PC-3 (cell line): Measurements from ENCODE around the gene TLNRD1. TPM values are rescaled to one million over a fixed set of nuclear protein-coding genes. Genes with fewer than 3 reads are reported as not detected.

ENCODE experiments used
- ATAC-seq: fragments of 200-7000 bp; cut with Tn5 transposase; 2 replicates; pipeline ENCODE4 v1.9.1; 2020; ENCODE audit warnings: mild to moderate bottlenecking, moderate library complexity
- BruUV-seq: library from RNA; stranded (reverse); fragments of 400-500 nt; replicated peaks from 2 replicates; lab custom pipeline; 2021; lab: Mats Ljungman, UMichigan
- CTCF ChIA-PET: fragments of 300-600 bp; sonication (Branson Sonifier 250); formaldehyde crosslinking; loops from one replicate; lab custom pipeline; 2022; ENCODE audit warnings: antibody characterized with exemption; lab: Charles Lee
- POLR2A ChIA-PET: fragments of 300-600 bp; sonication (Branson Sonifier 250); formaldehyde crosslinking; loops from one replicate; lab custom pipeline; 2022; ENCODE audit warnings: antibody characterized with exemption; ENCODE audit not compliant: unreplicated experiment; lab: Charles Lee
- DNase-seq: peaks from one replicate; pipeline ENCODE4 v3.0.0-alpha.2; 2015
- H2AFZ ChIP-seq: fragments of 300-600 bp; sonication (generic); 2 replicates; pipeline ENCODE4 v1.6.0; 2016; ENCODE audit warnings: antibody characterized with exemption, low read length
- H3F3A ChIP-seq: fragments of 300-600 bp; sonication (generic); one replicate; pipeline ENCODE4 v1.6.0; 2017; ENCODE audit warnings: antibody characterized with exemption, low read length, control low read depth, mild to moderate bottlenecking; ENCODE audit not compliant: unreplicated experiment
- H3K27ac ChIP-seq: fragments of 300-600 bp; sonication (generic); 2 replicates; pipeline ENCODE4 v1.5.1; 2016; ENCODE audit warnings: mild to moderate bottlenecking, low read length
- H3K27me3 ChIP-seq: fragments of 300-600 bp; sonication (generic); 2 replicates; pipeline ENCODE4 v1.6.1; 2016; ENCODE audit warnings: low read length, mixed read lengths
- H3K36me3 ChIP-seq: fragments of 300-600 bp; sonication (generic); 2 replicates; pipeline ENCODE4 v1.6.1; 2016; ENCODE audit warnings: low read depth, mixed run types, low read length, mixed read lengths
- H3K4me1 ChIP-seq: fragments of 300-600 bp; sonication (generic); 2 replicates; pipeline ENCODE4 v1.5.1; 2016; ENCODE audit warnings: low read length; ENCODE audit not compliant: insufficient read depth
- H3K4me2 ChIP-seq: fragments of 300-600 bp; sonication (generic); 2 replicates; pipeline ENCODE4 v1.6.0; 2016; ENCODE audit warnings: low read length
- H3K4me3 ChIP-seq: fragments of 300-600 bp; sonication (generic); 2 replicates; pipeline ENCODE4 v1.5.1; 2016; ENCODE audit warnings: mild to moderate bottlenecking, low read length, mixed read lengths
- H3K79me2 ChIP-seq: fragments of 300-600 bp; sonication (generic); 2 replicates; pipeline ENCODE4 v1.6.1; 2017; ENCODE audit warnings: low read length, mixed read lengths
- H3K9ac ChIP-seq: fragments of 300-600 bp; sonication (generic); 2 replicates; pipeline ENCODE4 v1.6.0; 2016; ENCODE audit warnings: mild to moderate bottlenecking, low read length
- H3K9me2 ChIP-seq: fragments of 300-600 bp; sonication (generic); replicated peaks from 2 replicates; pipeline ENCODE4 v1.6.1; 2016; ENCODE audit warnings: mixed run types, low read length, mixed read lengths
- H3K9me3 ChIP-seq: fragments of 300-600 bp; sonication (generic); 2 replicates; pipeline ENCODE4 v1.6.1; 2016; ENCODE audit warnings: low read length, mixed read lengths
- H4K20me1 ChIP-seq: fragments of 300-600 bp; sonication (generic); 2 replicates; pipeline ENCODE4 v1.6.1; 2016; ENCODE audit warnings: low read length, mixed read lengths
- EZH2 ChIP-seq: fragments of 300-600 bp; sonication (generic); IDR thresholded peaks from one replicate; pipeline ENCODE4 v1.6.1; 2017; ENCODE audit warnings: antibody characterized with exemption, mild to moderate bottlenecking, low read length; ENCODE audit not compliant: unreplicated experiment
- EZH2phosphoT487 ChIP-seq: fragments of 300-600 bp; sonication (generic); IDR thresholded peaks from 2 replicates; pipeline ENCODE4 v1.6.1; 2018; ENCODE audit warnings: mild to moderate bottlenecking, antibody characterized with exemption, low read length, borderline replicate concordance
- intact Hi-C: fragments of 100-400 bp; cut with micrococcal nuclease; formaldehyde crosslinking; loops from 2 replicates; pipeline ENCODE4 v1.9.0; 2023
- microRNA-seq: library from miRNA; unstranded; fragments of <30 nt; microRNA quantifications from one replicate; pipeline ENCODE4 v1.1.0, GENCODE V29; 2020; ENCODE audit not compliant: unreplicated experiment
- total RNA-seq: library from RNA; depleted of rRNA; stranded (reverse); fragments of >200 nt; gene quantifications from 2 replicates; pipeline ENCODE4 v1.2.3, GENCODE V29; 2014; rRNA removed
- TF ChIP-seq, protein P1 (sequence below): fragments of 300-600 bp; sonication (generic); conservative IDR thresholded peaks from 2 replicates; pipeline ENCODE4 v1.5.1; 2017; ENCODE audit warnings: antibody characterized with exemption, low read depth, mild to moderate bottlenecking, low read length

TLNRD1 gene
- total RNA-seq, 1 experiment from 2014 or later, result 17.8 TPM

DNA sequence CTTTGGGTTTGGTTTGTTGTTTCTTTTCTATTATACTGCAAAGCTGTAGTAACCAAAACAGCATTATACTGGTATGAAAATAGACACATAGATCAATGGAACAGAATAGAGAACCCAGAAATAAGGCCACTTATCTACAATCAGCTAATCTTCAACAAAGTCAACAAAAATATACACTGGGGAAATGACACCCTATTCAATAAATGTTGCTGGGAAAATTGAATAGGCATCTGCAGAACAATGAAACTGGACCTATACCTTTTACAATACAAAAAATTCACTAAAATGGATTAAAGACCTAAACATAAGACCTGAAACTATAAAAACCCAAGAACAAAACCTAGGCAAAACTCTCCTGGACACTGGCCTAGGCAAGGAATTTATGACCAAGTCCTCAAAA lies 52.9 kb downstream of the TLNRD1 start:
- Histone ChIP-seq H3K4me3 (no peak overlapping the region), H3K4me1 (no peaks in the 10 kb centered on the region), H3K9ac (no peak overlapping the region), H3K9me2 (no peaks in the 10 kb centered on the region), H3K27ac (no peak overlapping the region), H3K27me3 (no peaks in the 10 kb centered on the region), H3K36me3 (no peaks in the 10 kb centered on the region), H3F3A (no peaks in the 10 kb centered on the region), H3K9me3 (peaks cover 5% of the 10 kb centered on the region), H2AFZ (no peak overlapping the region), H3K4me2 (no peak overlapping the region), H3K79me2 (no peaks in the 10 kb centered on the region), H4K20me1 (no peaks in the 10 kb centered on the region)
- ChIA-PET CTCF (no interaction called here), POLR2A (no interaction called here)
- TF ChIP-seq EZH2phosphoT487 (no peak), EZH2 (no peak)
- TF ChIP-seq, protein P1, sequence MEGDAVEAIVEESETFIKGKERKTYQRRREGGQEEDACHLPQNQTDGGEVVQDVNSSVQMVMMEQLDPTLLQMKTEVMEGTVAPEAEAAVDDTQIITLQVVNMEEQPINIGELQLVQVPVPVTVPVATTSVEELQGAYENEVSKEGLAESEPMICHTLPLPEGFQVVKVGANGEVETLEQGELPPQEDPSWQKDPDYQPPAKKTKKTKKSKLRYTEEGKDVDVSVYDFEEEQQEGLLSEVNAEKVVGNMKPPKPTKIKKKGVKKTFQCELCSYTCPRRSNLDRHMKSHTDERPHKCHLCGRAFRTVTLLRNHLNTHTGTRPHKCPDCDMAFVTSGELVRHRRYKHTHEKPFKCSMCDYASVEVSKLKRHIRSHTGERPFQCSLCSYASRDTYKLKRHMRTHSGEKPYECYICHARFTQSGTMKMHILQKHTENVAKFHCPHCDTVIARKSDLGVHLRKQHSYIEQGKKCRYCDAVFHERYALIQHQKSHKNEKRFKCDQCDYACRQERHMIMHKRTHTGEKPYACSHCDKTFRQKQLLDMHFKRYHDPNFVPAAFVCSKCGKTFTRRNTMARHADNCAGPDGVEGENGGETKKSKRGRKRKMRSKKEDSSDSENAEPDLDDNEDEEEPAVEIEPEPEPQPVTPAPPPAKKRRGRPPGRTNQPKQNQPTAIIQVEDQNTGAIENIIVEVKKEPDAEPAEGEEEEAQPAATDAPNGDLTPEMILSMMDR, result no peak
- ATAC-seq, result no peak
- no TSS peak for BruUV-seq
- intact Hi-C loops, result no loop called here
- DNase-seq, result no peak

DNA sequence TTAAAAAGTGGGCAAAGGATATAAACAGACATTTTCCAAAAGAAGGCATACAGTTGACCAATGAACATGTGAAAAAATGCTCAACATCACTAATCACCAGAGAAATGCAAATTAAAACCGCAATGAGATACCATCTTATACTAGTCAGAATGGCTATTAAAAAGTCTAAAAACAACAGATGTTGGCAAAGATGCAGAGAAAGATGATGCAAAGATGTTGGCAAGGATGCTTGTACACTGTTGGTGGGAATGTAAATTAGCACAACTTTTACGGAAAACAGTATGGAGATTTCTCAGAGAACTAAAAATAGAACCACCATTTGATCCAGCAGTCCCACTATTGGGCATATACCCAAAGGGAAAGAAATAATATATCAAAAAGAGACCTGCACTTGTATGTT lies 53.5 kb downstream of the TLNRD1 start:
- CTCF ChIA-PET, result no interaction called here
- Histone ChIP-seq H3K4me3 (no peak overlapping the region), H2AFZ (no peak overlapping the region), H3K9me2 (no peaks in the 10 kb centered on the region), H3K36me3 (no peaks in the 10 kb centered on the region), H3K79me2 (no peaks in the 10 kb centered on the region), H3K4me1 (no peaks in the 10 kb centered on the region), H3K4me2 (no peak overlapping the region), H3K27me3 (no peaks in the 10 kb centered on the region), H3K9me3 (peaks cover 5% of the 10 kb centered on the region), H3K27ac (no peak overlapping the region), H3F3A (no peaks in the 10 kb centered on the region), H4K20me1 (no peaks in the 10 kb centered on the region), H3K9ac (no peak overlapping the region)
- intact Hi-C loops, result no loop called here
- BruUV-seq, result no TSS peak
- POLR2A ChIA-PET, result no interaction called here
- DNase-seq (no peak), ATAC-seq (no peak)
- TF ChIP-seq, protein P1, result no peak
- no peak for TF ChIP-seq EZH2
- no peak for TF ChIP-seq EZH2phosphoT487

Small RNAs within 50 kb of the gene (microRNA-seq; reads per million reads assigned to microRNA genes)
- not detected for gene MIR4514

Other genes starting within 250 kb of the TLNRD1 start
- gene CEMIP, start 221.6 kb upstream of the TLNRD1 start, total RNA-seq, result 3.1 and 4.0 TPM in 2 replicates
- 21.1 and 21.2 TPM in 2 replicates for gene MESD, start 11.1 kb upstream of the TLNRD1 start, total RNA-seq
- 0.52 and 0.55 TPM in 2 replicates for gene CFAP161, start 133.3 kb downstream of the TLNRD1 start, total RNA-seq
- 0.04 TPM in 1 of 2 replicates, not detected in the other for gene IL16, start 196.0 kb downstream of the TLNRD1 start, total RNA-seq